ENCODE data around the gene FARP1.

- TF ChIP-seq POLR2A (IDR thresholded peaks at IDR 0.05) (no peak), CTCF (IDR thresholded peaks at IDR 0.05) (no peak)
Observed at GRCh38 chr13:98108341-98108740, 34.6 kb upstream of the FARP1 start.

All from suprapubic skin (tissue), 3 donors.